Activated B cell treated with CpG ODN at 0.5 μM for 24 hours (primary cell): ENCODE results near the gene MPL. TPM values are rescaled to one million over a fixed set of nuclear protein-coding genes. Genes with fewer than 3 reads are reported as not detected.

ENCODE experiments used
- ATAC-seq: fragments of 200-7000 bp; cut with Tn5 transposase; one replicate; pipeline ENCODE4 v1.10.0; 2021; ENCODE audit warnings: low read depth, mild to moderate bottlenecking, moderate library complexity
- CTCF ChIA-PET: fragments of 350-600 bp; sonication (Branson Sonifier 250); formaldehyde crosslinking; loops from one replicate; lab custom pipeline; 2021; ENCODE audit warnings: antibody characterized with exemption; lab: Charles Lee
- POLR2A ChIA-PET: fragments of 350-600 bp; sonication (Branson Sonifier 250); formaldehyde crosslinking; loops from one replicate; lab custom pipeline; 2021; ENCODE audit warnings: antibody characterized with exemption; lab: Charles Lee
- DNase-seq: peaks from one replicate; pipeline ENCODE4 v3.0.0; 2022
- H3K27ac Mint-ChIP-seq: one replicate; pipeline ENCODE4 v1.8.0; 2020; ENCODE audit warnings: mixed read lengths
- H3K27me3 Mint-ChIP-seq: one replicate; pipeline ENCODE4 v1.8.0; 2021; ENCODE audit warnings: mixed read lengths
- H3K36me3 Mint-ChIP-seq: one replicate; pipeline ENCODE4 v1.8.0; 2021; ENCODE audit warnings: low read depth, mixed read lengths
- H3K4me1 Mint-ChIP-seq: one replicate; pipeline ENCODE4 v1.8.0; 2021; ENCODE audit warnings: mixed read lengths
- H3K4me3 Mint-ChIP-seq: one replicate; pipeline ENCODE4 v1.8.0; 2020; ENCODE audit warnings: mild to moderate bottlenecking, mixed read lengths
- H3K9me3 Mint-ChIP-seq: one replicate; pipeline ENCODE4 v1.8.0; 2020; ENCODE audit warnings: mixed read lengths
- intact Hi-C: fragments of 100-400 bp; cut with micrococcal nuclease; formaldehyde crosslinking; loops from one replicate; pipeline ENCODE4 v1.15.1; 2024
- total RNA-seq: library from RNA; stranded (reverse); gene quantifications from 2 replicates; pipeline ENCODE4 v1.2.3, GENCODE V29; 2022
- TF ChIP-seq, protein P1 (sequence below): fragments of 200-600 bp; IDR thresholded peaks from one replicate; pipeline ENCODE4 v1.8.0; 2022; ENCODE audit warnings: antibody characterized with exemption, mild to moderate bottlenecking

The MPL gene
- total RNA-seq, 1 donor from 2014 or later = not detected

GRCh38 chr1:43383449-43383848 lies 45.8 kb downstream of the MPL start:
- intact Hi-C loops = no loop called here
- Mint-ChIP-seq H3K36me3 (peaks cover 76% of the 10 kb centered on the region), H3K27me3 (no peaks in the 10 kb centered on the region), H3K27ac (no peak overlapping the region), H3K9me3 (no peaks in the 10 kb centered on the region), H3K4me1 (peaks cover 9% of the 10 kb centered on the region), H3K4me3 (no peak overlapping the region)
- TF ChIP-seq, protein P1, sequence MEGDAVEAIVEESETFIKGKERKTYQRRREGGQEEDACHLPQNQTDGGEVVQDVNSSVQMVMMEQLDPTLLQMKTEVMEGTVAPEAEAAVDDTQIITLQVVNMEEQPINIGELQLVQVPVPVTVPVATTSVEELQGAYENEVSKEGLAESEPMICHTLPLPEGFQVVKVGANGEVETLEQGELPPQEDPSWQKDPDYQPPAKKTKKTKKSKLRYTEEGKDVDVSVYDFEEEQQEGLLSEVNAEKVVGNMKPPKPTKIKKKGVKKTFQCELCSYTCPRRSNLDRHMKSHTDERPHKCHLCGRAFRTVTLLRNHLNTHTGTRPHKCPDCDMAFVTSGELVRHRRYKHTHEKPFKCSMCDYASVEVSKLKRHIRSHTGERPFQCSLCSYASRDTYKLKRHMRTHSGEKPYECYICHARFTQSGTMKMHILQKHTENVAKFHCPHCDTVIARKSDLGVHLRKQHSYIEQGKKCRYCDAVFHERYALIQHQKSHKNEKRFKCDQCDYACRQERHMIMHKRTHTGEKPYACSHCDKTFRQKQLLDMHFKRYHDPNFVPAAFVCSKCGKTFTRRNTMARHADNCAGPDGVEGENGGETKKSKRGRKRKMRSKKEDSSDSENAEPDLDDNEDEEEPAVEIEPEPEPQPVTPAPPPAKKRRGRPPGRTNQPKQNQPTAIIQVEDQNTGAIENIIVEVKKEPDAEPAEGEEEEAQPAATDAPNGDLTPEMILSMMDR = no peak
- DNase-seq = no peak
- no peak for ATAC-seq
- ChIA-PET POLR2A (interaction anchor here (1.6 kb wide), 1 partner anchor 16 kb away, joined by 6 read pairs; the partner anchor contains the start of gene ELOVL1), CTCF (interaction anchor here (1.1 to 1.9 kb wide), 2 partner anchors 31 to 156 kb away, joined by 3 to 7 read pairs; no protein-coding TSS in a partner anchor)

GRCh38 chr1:43386676-43387075 lies 49.1 kb downstream of the MPL start:
- Mint-ChIP-seq H3K36me3 (peaks cover 65% of the 10 kb centered on the region), H3K4me3 (no peak overlapping the region), H3K27ac (no peak overlapping the region), H3K9me3 (no peaks in the 10 kb centered on the region), H3K27me3 (no peaks in the 10 kb centered on the region), H3K4me1 (peaks cover 36% of the 10 kb centered on the region)
- TF ChIP-seq, protein P1 = no peak
- CTCF ChIA-PET = no interaction called here
- no peak for ATAC-seq
- intact Hi-C loops = no loop called here
- DNase-seq = no peak
- POLR2A ChIA-PET = interaction anchor here (0.6 to 0.9 kb wide), 2 partner anchors 12 to 18 kb away, joined by 3 to 5 read pairs; no protein-coding TSS in a partner anchor

- no peak overlapping the region for H3K27ac Mint-ChIP-seq
- H3K27me3 Mint-ChIP-seq = no peaks in the 10 kb centered on the region
- H3K36me3 Mint-ChIP-seq = peaks cover 57% of the 10 kb centered on the region
- peak overlapping the region; percentile 99 for H3K4me3 Mint-ChIP-seq
- TF ChIP-seq, protein P1 = no peak
- POLR2A ChIA-PET = interaction anchor here (1.1 to 4.5 kb wide), 3 partner anchors 20 to 100 kb away, joined by 3 to 76 read pairs (median 16); partner anchors contain the start of genes CDC20 and ELOVL1
- no peaks in the 10 kb centered on the region for H3K9me3 Mint-ChIP-seq
- intact Hi-C loops = loop anchor here (2.0 kb wide), 1 partner anchor 39 kb away; no protein-coding TSS in a partner anchor
- DNase-seq (no peak), ATAC-seq (no peak)
- CTCF ChIA-PET = interaction anchor here (1.6 to 3.5 kb wide), 2 partner anchors 26 to 161 kb away, joined by 4 to 10 read pairs; no protein-coding TSS in a partner anchor
- H3K4me1 Mint-ChIP-seq = peaks cover 36% of the 10 kb centered on the region
These were observed 50.5 kb downstream of the MPL start for GRCh38 chr1:43387976-43388599.

- intact Hi-C loops = loop anchor here (1.0 to 2.0 kb wide), 4 partner anchors 20 to 150 kb away; partner anchors contain the start of genes CDC20 and ELOVL1
- Mint-ChIP-seq H3K36me3 (peaks cover 54% of the 10 kb centered on the region), H3K27me3 (no peaks in the 10 kb centered on the region), H3K4me3 (peak overlapping the region; percentile 99), H3K9me3 (no peaks in the 10 kb centered on the region), H3K27ac (no peak overlapping the region), H3K4me1 (peaks cover 38% of the 10 kb centered on the region)
- DNase-seq (no peak), ATAC-seq (no peak)
- ChIA-PET CTCF (interaction anchor here (1.3 to 3.5 kb wide), 4 partner anchors 20 to 162 kb away, joined by 3 to 10 read pairs (median 4); no protein-coding TSS in a partner anchor), POLR2A (interaction anchor here (0.8 to 4.5 kb wide), 4 partner anchors 21 to 100 kb away, joined by 3 to 76 read pairs (median 10); partner anchors contain the start of genes CDC20 and ELOVL1)
- TF ChIP-seq, protein P1 = no peak
These were observed 51.0 kb downstream of the MPL start for GRCh38 chr1:43388613-43389012.
